HG02623 (cell line): Measurements from ENCODE around the gene PCDHGA12.
"Not testable (repeated sequence)": the region's sequence is repeated elsewhere in the genome, so short reads cannot be mapped to it uniquely, and the experiment has no call there.

Experiments used
- ATAC-seq: cut with Tn5 transposase; IDR thresholded peaks from one replicate; pipeline ENCODE4 v1.9.1; 2021; ENCODE audit warnings: moderate library complexity; ENCODE audit not compliant: unreplicated experiment

Gene PCDHGA12

GRCh38 chr5:141430332-141431113 lies at the start of gene PCDHGA12:
PCDHGA12 (plus strand) TSS chr5:141430507; CDS start chr5:141430760, 253 bp downstream.
- ATAC-seq, result peak; percentile 76

GRCh38 chr5:141382469-141383294 lies 47.6 kb upstream of the PCDHGA12 start, which contains the start of gene PCDHGA7:
PCDHGA7 (plus strand) TSS chr5:141382742; CDS start chr5:141382900, 158 bp downstream.
- no peak for ATAC-seq

- no peak for ATAC-seq
These were observed 47.0 kb upstream of the PCDHGA12 start for GRCh38 chr5:141383345-141383744.

GRCh38 chr5:141384471-141385267 lies 45.6 kb upstream of the PCDHGA12 start:
- no peak for ATAC-seq

GRCh38 chr5:141387557-141388311 lies 42.6 kb upstream of the PCDHGA12 start, which contains the start of gene PCDHGB4:
PCDHGB4 (plus strand) TSS chr5:141387698; CDS start chr5:141387885, 187 bp downstream.
- not testable (repeated sequence) for ATAC-seq

- no peak for ATAC-seq
These were observed 41.6 kb upstream of the PCDHGA12 start for GRCh38 chr5:141388661-141389060.

GRCh38 chr5:141389153-141390042 lies 40.9 kb upstream of the PCDHGA12 start:
- no peak for ATAC-seq

- ATAC-seq, result no peak
These were observed 37.7 kb upstream of the PCDHGA12 start, which contains the start of gene PCDHGA8 for GRCh38 chr5:141392429-141393198. PCDHGA8 (plus strand) TSS chr5:141392633; CDS start chr5:141392814, 181 bp downstream.

- ATAC-seq, result no peak
These were observed 37.0 kb upstream of the PCDHGA12 start for GRCh38 chr5:141393267-141393666.

- ATAC-seq, result not testable (repeated sequence)
These were observed 35.7 kb upstream of the PCDHGA12 start for GRCh38 chr5:141394401-141395187.

- peak; percentile 72 for ATAC-seq
These were observed 32.4 kb upstream of the PCDHGA12 start, which contains the start of gene PCDHGB5 for GRCh38 chr5:141397756-141398551. PCDHGB5 (plus strand) TSS chr5:141397947; CDS start chr5:141398128, 181 bp downstream.

- no peak for ATAC-seq
These were observed 31.7 kb upstream of the PCDHGA12 start for GRCh38 chr5:141398608-141399007.

GRCh38 chr5:141399555-141400258 lies 30.6 kb upstream of the PCDHGA12 start:
- ATAC-seq, result no peak

GRCh38 chr5:141402553-141403243 lies 27.6 kb upstream of the PCDHGA12 start, which contains the start of gene PCDHGA9:
PCDHGA9 (plus strand) TSS chr5:141402778; CDS start chr5:141402953, 175 bp downstream.
- ATAC-seq, result no peak

GRCh38 chr5:141403387-141403786 lies 26.9 kb upstream of the PCDHGA12 start:
- ATAC-seq, result no peak
